NCI-H1694 treated with DMSO at 0.1 percent for 48 hours (cell line): ENCODE data around the gene WDR18.
"Not testable (repeated sequence)": the region's sequence is repeated elsewhere in the genome, so short reads cannot be mapped to it uniquely, and the experiment has no call there.

Source experiments
- DNase-seq: peaks from one replicate; lab custom pipeline; 2025; lab: John Stamatoyannopoulos, UW

WDR18 gene

GRCh38 chr19:1019980-1020867 is 36.1 kb downstream of the WDR18 start:
- no peak for DNase-seq

GRCh38 chr19:1020868-1021425 is 36.8 kb downstream of the WDR18 start, which contains the start of gene TMEM259:
TMEM259 (minus strand) TSS chr19:1021123; CDS start chr19:1020996, 127 bp downstream.
- peak; percentile 96 for DNase-seq

GRCh38 chr19:1023883-1024188 is 39.7 kb downstream of the WDR18 start:
- not testable (repeated sequence) for DNase-seq

GRCh38 chr19:1025080-1025479 is 40.9 kb downstream of the WDR18 start:
- DNase-seq: not testable (repeated sequence)

GRCh38 chr19:1025960-1026782 is 42.0 kb downstream of the WDR18 start, which contains the start of gene CNN2:
CNN2 (plus strand) TSS chr19:1026608; CDS start chr19:1026662, 54 bp downstream.
- no peak for DNase-seq

GRCh38 chr19:1026783-1027649 is 42.9 kb downstream of the WDR18 start:
- DNase-seq: no peak

GRCh38 chr19:1027650-1028061 is 43.5 kb downstream of the WDR18 start:
- DNase-seq: no peak

- DNase-seq: no peak
Observed at GRCh38 chr19:1028062-1028926, 44.1 kb downstream of the WDR18 start.

- no peak for DNase-seq
Observed at GRCh38 chr19:1032264-1032867, 48.2 kb downstream of the WDR18 start.

GRCh38 chr19:1035998-1036621 is 52.0 kb downstream of the WDR18 start:
- DNase-seq: no peak

- no peak for DNase-seq
Observed at GRCh38 chr19:1037621-1038064, 53.5 kb downstream of the WDR18 start.

GRCh38 chr19:1038978-1039645 is 55.0 kb downstream of the WDR18 start:
- DNase-seq: no peak

- peak; percentile 91 for DNase-seq
Observed at GRCh38 chr19:1039646-1040475, 55.7 kb downstream of the WDR18 start, which contains the start of gene ABCA7. ABCA7 (plus strand) TSS chr19:1040107; CDS start chr19:1041362, 1,255 bp downstream.

GRCh38 chr19:1040476-1041271 is 56.5 kb downstream of the WDR18 start:
- DNase-seq: peak; percentile 89

- DNase-seq: no peak
Observed at GRCh38 chr19:1041272-1041834, 57.2 kb downstream of the WDR18 start.

GRCh38 chr19:1041835-1042685 is 57.9 kb downstream of the WDR18 start:
- DNase-seq: peak; percentile 33
